GM12873 (cell line): ENCODE data around the gene TIGAR.

ENCODE experiments used
- CTCF ChIP-seq: IDR thresholded peaks from 2 replicates; pipeline ENCODE4 v1.5.1; 2012; ENCODE audit warnings: low read depth, mild to moderate bottlenecking, moderate library complexity, low read length, control low read depth; ENCODE audit not compliant: insufficient read depth; ENCODE audit errors: missing control alignments

Gene TIGAR

GRCh38 chr12:4402996-4403395 lies 82.0 kb downstream of the TIGAR start:
- no peak for TF ChIP-seq CTCF
